ENCODE measurements around the gene SHANK3.

DNA sequence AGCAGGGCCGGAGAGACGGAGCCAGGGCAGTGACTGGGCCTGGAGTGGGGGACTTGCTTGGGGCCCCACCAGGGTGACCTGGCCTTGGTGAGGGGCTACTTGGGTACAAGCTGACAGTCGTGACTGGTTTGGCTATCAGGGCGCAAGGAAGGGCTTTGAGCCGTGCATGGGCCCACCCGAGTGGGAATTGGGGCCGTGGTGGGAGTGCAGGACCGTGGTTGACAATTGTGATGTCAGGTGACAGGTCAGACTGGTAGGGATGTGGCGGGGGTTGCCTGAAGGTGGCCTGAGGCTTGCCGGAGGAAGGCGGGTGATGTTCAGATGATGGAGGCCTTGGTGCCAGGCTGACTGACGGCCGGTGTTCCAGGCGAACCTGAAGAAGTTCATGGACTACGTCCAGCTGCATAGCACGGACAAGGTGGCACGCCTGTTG, 5.6 kb downstream of the SHANK3 start:
- TF ChIP-seq YY1 (IDR thresholded peaks at IDR 0.05) (no peak), TAF1 (conservative IDR thresholded peaks at IDR 0.05) (no peak), EGR1 (IDR thresholded peaks at IDR 0.05; ENCODE audit: low read depth in 2 of 2) (no peak)
- TF ChIP-seq, protein P1, sequence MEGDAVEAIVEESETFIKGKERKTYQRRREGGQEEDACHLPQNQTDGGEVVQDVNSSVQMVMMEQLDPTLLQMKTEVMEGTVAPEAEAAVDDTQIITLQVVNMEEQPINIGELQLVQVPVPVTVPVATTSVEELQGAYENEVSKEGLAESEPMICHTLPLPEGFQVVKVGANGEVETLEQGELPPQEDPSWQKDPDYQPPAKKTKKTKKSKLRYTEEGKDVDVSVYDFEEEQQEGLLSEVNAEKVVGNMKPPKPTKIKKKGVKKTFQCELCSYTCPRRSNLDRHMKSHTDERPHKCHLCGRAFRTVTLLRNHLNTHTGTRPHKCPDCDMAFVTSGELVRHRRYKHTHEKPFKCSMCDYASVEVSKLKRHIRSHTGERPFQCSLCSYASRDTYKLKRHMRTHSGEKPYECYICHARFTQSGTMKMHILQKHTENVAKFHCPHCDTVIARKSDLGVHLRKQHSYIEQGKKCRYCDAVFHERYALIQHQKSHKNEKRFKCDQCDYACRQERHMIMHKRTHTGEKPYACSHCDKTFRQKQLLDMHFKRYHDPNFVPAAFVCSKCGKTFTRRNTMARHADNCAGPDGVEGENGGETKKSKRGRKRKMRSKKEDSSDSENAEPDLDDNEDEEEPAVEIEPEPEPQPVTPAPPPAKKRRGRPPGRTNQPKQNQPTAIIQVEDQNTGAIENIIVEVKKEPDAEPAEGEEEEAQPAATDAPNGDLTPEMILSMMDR (IDR thresholded peaks at IDR 0.05; ENCODE audit: low read depth, low read length, missing input control): no peak

All from liver (tissue), 3 donors.